Kidney epithelial cell (primary cell): ENCODE results near the gene CABP5. TPM values are rescaled to one million over a fixed set of nuclear protein-coding genes. Genes with fewer than 3 reads are reported as not detected.

Experiments used
- DNase-seq: peaks from one replicate; pipeline ENCODE4 v3.0.0-alpha.2; 2010; ENCODE audit warnings: low read depth
- H3K27me3 ChIP-seq: 2 replicates; pipeline ENCODE4 v1.6.0; 2011; ENCODE audit warnings: low read length; ENCODE audit not compliant: control insufficient read depth, insufficient read depth
- H3K36me3 ChIP-seq: 2 replicates; pipeline ENCODE4 v1.5.1; 2011; ENCODE audit warnings: low read length; ENCODE audit not compliant: control insufficient read depth, insufficient read depth
- H3K4me3 ChIP-seq: 2 replicates; pipeline ENCODE4 v1.5.1; 2011; ENCODE audit warnings: low read depth, mild to moderate bottlenecking, control low read depth, low read length
- total RNA-seq: library from RNA; depleted of rRNA; stranded (reverse); fragments of >200 nt; gene quantifications from 2 replicates; pipeline ENCODE4 v1.2.3, GENCODE V29; 2015
- TF ChIP-seq, protein P1 (sequence below): IDR thresholded peaks from 2 replicates; pipeline ENCODE4 v1.5.1; 2011; ENCODE audit warnings: mild to moderate bottlenecking, moderate library complexity, low read length, control low read depth, inconsistent platforms; ENCODE audit not compliant: insufficient read depth, poor library complexity, severe bottlenecking

The CABP5 gene
- total RNA-seq, 1 donor from 2014 or later = not detected

DNA sequence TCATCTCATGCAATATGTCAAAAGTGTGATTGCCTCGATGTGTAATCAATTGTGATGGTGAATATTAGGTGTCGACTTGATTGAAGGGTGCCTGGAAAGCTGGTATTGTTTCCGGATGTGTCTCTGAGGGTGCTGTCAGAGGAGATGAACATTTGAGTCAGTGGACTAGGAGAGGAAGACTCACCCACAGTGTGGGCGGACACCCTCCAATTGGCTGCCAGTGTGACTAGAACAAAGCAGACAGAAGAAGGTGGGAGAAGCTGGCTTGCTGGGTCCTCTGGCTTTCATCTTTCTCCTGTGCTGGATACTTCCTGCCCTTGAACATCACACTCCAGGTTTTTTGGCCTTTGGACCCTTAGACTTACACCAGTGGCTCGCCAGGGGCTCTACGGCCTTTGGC lies 15.5 kb upstream of the CABP5 start:
- Histone ChIP-seq H3K4me3 (no peak overlapping the region), H3K36me3 (no peaks in the 10 kb centered on the region), H3K27me3 (no peaks in the 10 kb centered on the region)
- DNase-seq = no peak
- TF ChIP-seq, protein P1, sequence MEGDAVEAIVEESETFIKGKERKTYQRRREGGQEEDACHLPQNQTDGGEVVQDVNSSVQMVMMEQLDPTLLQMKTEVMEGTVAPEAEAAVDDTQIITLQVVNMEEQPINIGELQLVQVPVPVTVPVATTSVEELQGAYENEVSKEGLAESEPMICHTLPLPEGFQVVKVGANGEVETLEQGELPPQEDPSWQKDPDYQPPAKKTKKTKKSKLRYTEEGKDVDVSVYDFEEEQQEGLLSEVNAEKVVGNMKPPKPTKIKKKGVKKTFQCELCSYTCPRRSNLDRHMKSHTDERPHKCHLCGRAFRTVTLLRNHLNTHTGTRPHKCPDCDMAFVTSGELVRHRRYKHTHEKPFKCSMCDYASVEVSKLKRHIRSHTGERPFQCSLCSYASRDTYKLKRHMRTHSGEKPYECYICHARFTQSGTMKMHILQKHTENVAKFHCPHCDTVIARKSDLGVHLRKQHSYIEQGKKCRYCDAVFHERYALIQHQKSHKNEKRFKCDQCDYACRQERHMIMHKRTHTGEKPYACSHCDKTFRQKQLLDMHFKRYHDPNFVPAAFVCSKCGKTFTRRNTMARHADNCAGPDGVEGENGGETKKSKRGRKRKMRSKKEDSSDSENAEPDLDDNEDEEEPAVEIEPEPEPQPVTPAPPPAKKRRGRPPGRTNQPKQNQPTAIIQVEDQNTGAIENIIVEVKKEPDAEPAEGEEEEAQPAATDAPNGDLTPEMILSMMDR = no peak

GRCh38 chr19:48053856-48054255 lies 10.0 kb upstream of the CABP5 start:
- TF ChIP-seq, protein P1 = no peak
- H3K4me3 ChIP-seq = no peak overlapping the region

DNA sequence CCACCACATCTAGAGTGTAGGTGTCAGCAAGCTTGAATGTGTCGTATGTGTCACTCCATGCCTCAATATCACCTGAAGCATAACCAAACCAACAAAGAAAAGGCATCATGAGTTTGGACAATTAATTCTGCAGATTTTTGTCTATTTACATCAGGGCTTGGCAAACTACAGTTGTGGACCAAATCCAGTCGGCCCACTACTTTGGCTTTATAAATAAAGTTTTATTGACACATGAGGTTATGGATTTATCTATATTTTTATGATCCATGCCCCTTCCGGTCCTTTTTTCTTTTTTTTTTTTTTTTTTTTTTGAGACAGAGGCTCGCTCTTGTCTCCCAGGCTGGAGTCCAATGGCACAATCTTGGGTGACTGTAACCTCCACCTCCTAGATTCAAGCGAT lies 9.2 kb upstream of the CABP5 start:
- Histone ChIP-seq H3K4me3 (no peak overlapping the region), H3K36me3 (no peaks in the 10 kb centered on the region), H3K27me3 (no peaks in the 10 kb centered on the region)
- DNase-seq = no peak
- TF ChIP-seq, protein P1 = no peak

More at GRCh38 chr19:48053856-48054255, 10.0 kb upstream of the CABP5 start:
- H3K27me3 ChIP-seq = no peaks in the 10 kb centered on the region
- H3K36me3 ChIP-seq = no peaks in the 10 kb centered on the region
- DNase-seq = no peak

DNA sequence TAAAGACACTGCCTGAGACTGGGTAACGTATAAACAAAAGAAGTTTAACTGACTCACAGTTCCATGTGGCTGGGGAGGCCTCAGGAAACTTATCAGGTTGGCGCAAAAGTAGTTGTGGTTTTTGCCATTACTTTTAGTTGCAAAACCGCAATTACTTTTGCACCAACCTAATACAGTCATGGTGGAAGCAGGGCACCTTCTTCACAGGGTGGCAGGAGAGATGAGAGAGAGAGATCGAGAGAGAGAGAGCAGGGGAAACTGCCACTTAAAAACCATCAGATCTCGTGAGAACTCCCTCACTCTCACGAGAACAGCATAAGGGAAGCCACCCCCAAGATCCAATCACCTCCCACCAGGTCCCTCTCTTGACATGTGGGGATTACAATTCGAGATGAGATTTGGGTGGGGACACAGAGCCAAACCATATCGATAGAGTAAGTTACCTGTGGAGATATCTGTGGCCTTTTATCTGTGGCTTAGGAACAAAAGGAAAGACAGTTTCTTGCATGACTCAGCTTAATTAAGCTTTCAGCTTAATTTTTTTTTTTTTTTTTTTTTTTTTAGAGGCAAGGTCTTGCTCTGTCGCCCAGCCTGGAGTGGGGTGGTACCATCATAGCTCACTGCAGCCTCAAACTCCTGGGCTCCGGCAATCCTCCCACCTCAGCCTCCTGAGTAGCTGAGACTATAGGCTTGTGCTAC lies 7.6 kb upstream of the CABP5 start:
- H3K4me3 ChIP-seq = no peak overlapping the region
- H3K36me3 ChIP-seq = no peaks in the 10 kb centered on the region
- DNase-seq = no peak
- no peaks in the 10 kb centered on the region for H3K27me3 ChIP-seq
- TF ChIP-seq, protein P1 = no peak

DNA sequence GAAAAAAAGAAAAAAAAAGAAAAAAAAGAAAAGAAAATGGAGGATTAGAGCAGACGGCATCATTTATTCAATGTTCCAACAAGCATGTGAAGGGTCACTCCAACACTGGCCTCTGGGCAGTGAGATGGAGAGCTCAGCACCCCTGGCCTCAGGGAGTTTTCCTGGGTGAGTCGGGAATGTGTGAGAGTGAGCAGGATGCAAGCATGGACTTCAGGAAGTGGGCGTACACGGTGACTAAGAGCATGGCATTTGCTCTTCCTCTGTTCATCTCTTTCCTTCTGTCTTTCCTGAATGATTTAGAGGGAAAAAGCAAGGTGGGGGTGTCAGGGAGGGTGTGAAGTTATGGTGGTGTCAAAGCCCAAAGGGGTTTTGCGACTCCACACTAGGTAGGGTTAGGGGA lies 682 bp upstream of the CABP5 start:
- no peak overlapping the region for H3K4me3 ChIP-seq
- DNase-seq = no peak
- TF ChIP-seq, protein P1 = no peak
- no peaks in the 10 kb centered on the region for H3K36me3 ChIP-seq
- H3K27me3 ChIP-seq = no peaks in the 10 kb centered on the region
